H1 (cell line): ENCODE data around the gene FAM149B1. TPM values are rescaled to one million over a fixed set of nuclear protein-coding genes. Genes with fewer than 3 reads are reported as not detected.

ENCODE experiments used
- CTCF ChIA-PET: fragments of 300-600 bp; sonication (Branson Sonifier 250); formaldehyde crosslinking; loops from one replicate; lab custom pipeline; 2021; ENCODE audit not compliant: partially characterized antibody; lab: Charles Lee
- POLR2A ChIA-PET: fragments of 300-600 bp; sonication (Branson Sonifier 250); formaldehyde crosslinking; loops from one replicate; lab custom pipeline; 2021; ENCODE audit warnings: inconsistent platforms; ENCODE audit not compliant: partially characterized antibody; lab: Charles Lee
- DNase-seq, 2 experiments: peaks; one replicate each; pipeline versions ENCODE4 v3.0.0 to v3.0.0-alpha.2; 2010 to 2022; ENCODE audit warnings: low spot score in 2 of 2, low read depth in 1 of 2, mixed read lengths in 1 of 2
- FAIRE-seq: peaks from 2 replicates; lab custom pipeline; 2011; peaks lifted over from hg19 to GRCh38; lab: Jason Lieb, UNC
- H2AFZ ChIP-seq: 2 replicates; pipeline ENCODE4 v1.8.1; 2012; ENCODE audit warnings: low read length, inconsistent platforms
- H2AK5ac ChIP-seq: 2 replicates; pipeline ENCODE4 v1.6.1; 2013; ENCODE audit warnings: low read depth, low read length
- H2BK120ac ChIP-seq: replicated peaks from 2 replicates; pipeline ENCODE3; 2013; ENCODE audit warnings: low read depth, low read length, inconsistent platforms
- H2BK12ac ChIP-seq: 2 replicates; pipeline ENCODE4 v1.6.1; 2013; ENCODE audit warnings: low read depth, low read length
- H2BK15ac ChIP-seq: 2 replicates; pipeline ENCODE4 v1.6.1; 2013; ENCODE audit warnings: low read length
- H2BK20ac ChIP-seq: 2 replicates; pipeline ENCODE4 v1.6.1; 2013; ENCODE audit warnings: low read length
- H2BK5ac ChIP-seq: 2 replicates; pipeline ENCODE4 v1.6.1; 2013; ENCODE audit warnings: low read depth, low read length
- H3K14ac ChIP-seq: 2 replicates; pipeline ENCODE4 v1.6.1; 2013; ENCODE audit warnings: inconsistent platforms; ENCODE audit not compliant: insufficient read length
- H3K18ac ChIP-seq: 2 replicates; pipeline ENCODE4 v1.6.1; 2013; ENCODE audit warnings: low read length; ENCODE audit errors: extremely low read depth
- H3K23ac ChIP-seq: 2 replicates; pipeline ENCODE4 v1.6.1; 2013; ENCODE audit warnings: inconsistent platforms; ENCODE audit not compliant: insufficient read length
- H3K23me2 ChIP-seq: 2 replicates; pipeline ENCODE4 v1.6.1; 2013; ENCODE audit warnings: low read depth, low read length
- H3K27ac ChIP-seq: 2 replicates; pipeline ENCODE4 v1.6.1; 2011; ENCODE audit warnings: low read depth, low read length, inconsistent platforms
- H3K27me3 ChIP-seq, 4 experiments: replicated peaks in 1 of 4; 1 replicate in 1 of 4; 2 replicates in 3 of 4; pipeline versions ENCODE4 v1.6.1 to v1.8.1; 2011 to 2013; ENCODE audit warnings: low read length in 3 of 4, mild to moderate bottlenecking in 3 of 4, inconsistent platforms in 2 of 4, mixed read lengths in 2 of 4, moderate library complexity in 1 of 4; ENCODE audit not compliant: control insufficient read depth in 3 of 4, insufficient read depth in 3 of 4; ENCODE audit errors: extremely low read depth in 1 of 4
- H3K36me3 ChIP-seq, 4 experiments: 2 replicates each; pipeline versions ENCODE4 v1.6.1 to v1.8.1; 2011 to 2013; ENCODE audit warnings: mild to moderate bottlenecking in 4 of 4, low read length in 3 of 4, moderate library complexity in 2 of 4, control low read depth in 1 of 4, inconsistent platforms in 1 of 4; ENCODE audit not compliant: insufficient read depth in 4 of 4, control insufficient read depth in 2 of 4
- H3K4ac ChIP-seq: replicated peaks from 2 replicates; pipeline ENCODE3; 2013; ENCODE audit warnings: low read length, low read depth, mixed read lengths, inconsistent platforms; ENCODE audit not compliant: insufficient read length
- H3K4me1 ChIP-seq, 4 experiments: replicated peaks in 1 of 4; 1 replicate in 1 of 4; 2 replicates in 3 of 4; pipeline versions ENCODE4 v1.6.1 to v1.8.1; 2011 to 2013; ENCODE audit warnings: low read length in 3 of 4, inconsistent platforms in 2 of 4, mixed read lengths in 1 of 4; ENCODE audit not compliant: insufficient read depth in 4 of 4, control insufficient read depth in 3 of 4
- H3K4me2 ChIP-seq, 2 experiments: 2 replicates each; pipeline versions ENCODE4 v1.6.1 to v1.8.1; 2011 to 2013; ENCODE audit warnings: low read depth in 2 of 2, low read length in 2 of 2, control low read depth in 1 of 2, inconsistent platforms in 1 of 2, mild to moderate bottlenecking in 1 of 2; ENCODE audit not compliant: insufficient read depth in 1 of 2
- H3K4me3 ChIP-seq, 4 experiments: fragments of 200-600, 300-600 bp in 1 of 4; sonication (generic), shearing (Covaris generic), sonication (Bioruptor Twin) in 1 of 4; 2 replicates each; pipeline versions ENCODE4 v1.5.1 to v1.8.1; 2011 to 2016; ENCODE audit warnings: low read length in 4 of 4, low read depth in 3 of 4, control low read depth in 2 of 4, inconsistent platforms in 2 of 4, mild to moderate bottlenecking in 2 of 4, mixed read lengths in 1 of 4, moderate library complexity in 1 of 4; ENCODE audit not compliant: insufficient read depth in 2 of 4; ENCODE audit errors: extremely low read depth in 1 of 4
- H3K56ac ChIP-seq: replicated peaks from 2 replicates; pipeline ENCODE3; 2013; ENCODE audit warnings: low read depth, mild to moderate bottlenecking, mixed read lengths, low read length, inconsistent platforms; ENCODE audit not compliant: insufficient read length
- H3K79me1 ChIP-seq: 2 replicates; pipeline ENCODE4 v1.6.1; 2013; ENCODE audit warnings: low read depth, low read length, control low read depth
- H3K79me2 ChIP-seq, 2 experiments: 2 replicates each; pipeline versions ENCODE4 v1.6.1 to v1.8.1; 2012 to 2013; ENCODE audit warnings: low read length in 2 of 2, mild to moderate bottlenecking in 2 of 2, inconsistent platforms in 1 of 2; ENCODE audit not compliant: insufficient read depth in 2 of 2, control insufficient read depth in 1 of 2
- H3K9ac ChIP-seq, 4 experiments: replicated peaks in 1 of 4; 1 replicate in 1 of 4; 2 replicates in 3 of 4; pipeline versions ENCODE4 v1.6.1 to v1.8.1; 2011 to 2013; ENCODE audit warnings: low read depth in 3 of 4, low read length in 3 of 4, control low read depth in 2 of 4, mild to moderate bottlenecking in 2 of 4, moderate library complexity in 2 of 4, inconsistent platforms in 1 of 4; ENCODE audit errors: extremely low read depth in 1 of 4
- H3K9me3 ChIP-seq, 2 experiments: 2 replicates each; pipeline versions ENCODE4 v1.6.1 to v1.8.1; 2012 to 2013; ENCODE audit warnings: mild to moderate bottlenecking in 2 of 2, moderate library complexity in 2 of 2, control low read depth in 1 of 2, inconsistent platforms in 1 of 2, low read depth in 1 of 2, low read length in 1 of 2, mixed read lengths in 1 of 2; ENCODE audit not compliant: insufficient read depth in 2 of 2
- H4K20me1 ChIP-seq, 2 experiments: replicated peaks in 1 of 2; 2 replicates each; pipeline versions ENCODE3 to v1.8.1; 2011 to 2013; ENCODE audit warnings: inconsistent platforms in 2 of 2, low read length in 2 of 2, mild to moderate bottlenecking in 1 of 2; ENCODE audit not compliant: insufficient read depth in 2 of 2, control insufficient read depth in 1 of 2
- H4K5ac ChIP-seq: 2 replicates; pipeline ENCODE4 v1.6.1; 2013; ENCODE audit warnings: low read length, low read depth, mixed read lengths, inconsistent platforms; ENCODE audit not compliant: insufficient read length
- H4K8ac ChIP-seq: 2 replicates; pipeline ENCODE4 v1.8.0; 2013; ENCODE audit warnings: mild to moderate bottlenecking, moderate library complexity, low read length, inconsistent platforms; ENCODE audit not compliant: insufficient read depth; ENCODE audit errors: extremely low read depth
- H4K91ac ChIP-seq: replicated peaks from 2 replicates; pipeline ENCODE3; 2013; ENCODE audit warnings: low read length, mixed read lengths, inconsistent platforms; ENCODE audit not compliant: insufficient read length
- ATF2 ChIP-seq: IDR thresholded peaks from 2 replicates; pipeline ENCODE4 v1.6.1; 2012; ENCODE audit warnings: low read length, inconsistent platforms
- BACH1 ChIP-seq: IDR thresholded peaks from 2 replicates; pipeline ENCODE4 v1.6.1; 2012; ENCODE audit warnings: low read length, improper control_type of control experiment
- KDM5A ChIP-seq: fragments of 200-600 bp; IDR thresholded peaks from 2 replicates; pipeline ENCODE4 v1.7.1; 2012; ENCODE audit warnings: mild to moderate bottlenecking, low read length, inconsistent platforms, mixed read lengths
- MAFK ChIP-seq: IDR thresholded peaks from 2 replicates; pipeline ENCODE4 v1.6.1; 2012; ENCODE audit warnings: low read depth, mild to moderate bottlenecking, improper control_type of control experiment, low read length
- NANOG ChIP-seq: IDR thresholded peaks from 2 replicates; pipeline ENCODE4 v1.6.1; 2011; ENCODE audit warnings: low read length, low read depth, mild to moderate bottlenecking, inconsistent platforms; ENCODE audit not compliant: insufficient read depth, poor library complexity, severe bottlenecking
- POU5F1 ChIP-seq: IDR thresholded peaks from 2 replicates; pipeline ENCODE4 v1.6.1; 2011; ENCODE audit warnings: low read depth, mild to moderate bottlenecking, low read length, moderate library complexity
- RAD21 ChIP-seq, 2 experiments: IDR thresholded peaks in 1 of 2; conservative IDR thresholded peaks in 1 of 2; 2 replicates each; pipeline ENCODE4 v1.6.1; 2011; ENCODE audit warnings: low read depth in 2 of 2, low read length in 2 of 2, improper control_type of control experiment in 1 of 2, inconsistent platforms in 1 of 2, mild to moderate bottlenecking in 1 of 2, moderate library complexity in 1 of 2
- RXRA ChIP-seq: IDR thresholded peaks from 2 replicates; pipeline ENCODE4 v1.6.1; 2011; ENCODE audit warnings: low read depth, mild to moderate bottlenecking, low read length, moderate library complexity; ENCODE audit not compliant: insufficient read depth
- SRF ChIP-seq: IDR thresholded peaks from 2 replicates; pipeline ENCODE4 v1.6.1; 2011; ENCODE audit warnings: mild to moderate bottlenecking, low read depth, low read length, moderate library complexity
- YY1 ChIP-seq: IDR thresholded peaks from 2 replicates; pipeline ENCODE4 v1.6.1; 2011; ENCODE audit warnings: low read depth, mild to moderate bottlenecking, low read length
- polyA plus RNA-seq, 7 experiments: library from polyadenylated mRNA; depleted of rRNA in 3 of 7; stranded (reverse) in 5 of 7; unstranded in 2 of 7; fragments of >200 nt in 5 of 7; fragments of 200-250 nt in 2 of 7; gene quantifications; 1 replicate in 5 of 7; 2 replicates in 1 of 7; 4 replicates in 1 of 7; pipeline versions ENCODE4 v1.2.1 to v1.2.3, GENCODE V29; 2011 to 2013; ENCODE audit warnings: missing spikeins in 2 of 7, mixed read lengths in 2 of 7
- total RNA-seq: library from RNA; stranded (reverse); fragmentation: NEBNext Ultra II Directional; extraction: Animal tissue kit (Norgen Biotek cat#: 25700); gene quantifications from 2 replicates; pipeline ENCODE4 v1.2.1, GENCODE V29; 2021

Gene FAM149B1
- total and polyA plus RNA-seq, 2 of the 8 experiments (the other 6 are each of a cell fraction or from before 2014, with no cell fraction given) = 16.8 to 21.9 TPM

- no peak overlapping the region for H4K8ac ChIP-seq
- CTCF ChIA-PET = no interaction called here
- no peak for FAIRE-seq
- TF ChIP-seq RAD21 (IDR thresholded peaks at IDR 0.05 in 1 of 2, conservative IDR thresholded peaks at IDR 0.05 in 1 of 2; ENCODE audit: low read depth in 2 of 2, low read length in 2 of 2) (no peak), BACH1 (no peak), RXRA (no peak), MAFK (no peak), KDM5A (no peak), YY1 (no peak), NANOG (no peak), ATF2 (no peak), POU5F1 (no peak), SRF (no peak)
Observed at GRCh38 chr10:73225518-73225917, 57.6 kb downstream of the FAM149B1 start.

More at GRCh38 chr10:73225518-73225917, 57.6 kb downstream of the FAM149B1 start:
- H3K27ac ChIP-seq = no peak overlapping the region
- no peak overlapping the region for H3K18ac ChIP-seq
- no peak overlapping the region for H2AFZ ChIP-seq
- no peak overlapping the region for H2BK120ac ChIP-seq
- H3K27me3 ChIP-seq = no peaks in the 10 kb centered on the region
- no peak overlapping the region for H3K23ac ChIP-seq
- H3K36me3 ChIP-seq = no peaks in the 10 kb centered on the region
- no peak overlapping the region for H2AK5ac ChIP-seq
- no peaks in the 10 kb centered on the region for H3K23me2 ChIP-seq
- H3K14ac ChIP-seq = no peak overlapping the region
- no peaks in the 10 kb centered on the region for H3K4me1 ChIP-seq
- H3K4ac ChIP-seq = no peak overlapping the region
- H2BK20ac ChIP-seq = no peak overlapping the region
- no peaks in the 10 kb centered on the region for H3K79me1 ChIP-seq
- no peaks in the 10 kb centered on the region for H3K9me3 ChIP-seq
- no peak overlapping the region for H3K56ac ChIP-seq
- no peak for DNase-seq
- no peak overlapping the region for H3K4me3 ChIP-seq
- H4K20me1 ChIP-seq = peaks cover 0 to 2% of the 10 kb centered on the region in 2 experiments
- H3K79me2 ChIP-seq = no peaks in the 10 kb centered on the region
- H2BK12ac ChIP-seq = no peak overlapping the region
- H3K4me2 ChIP-seq = no peak overlapping the region
- no peak overlapping the region for H2BK15ac ChIP-seq
- POLR2A ChIA-PET = interaction anchor here (1.4 kb wide), 1 partner anchor 13 kb away, joined by 5 read pairs; no protein-coding TSS in a partner anchor
- no peak overlapping the region for H4K91ac ChIP-seq
- no peak overlapping the region for H3K9ac ChIP-seq
- no peak overlapping the region for H4K5ac ChIP-seq
- H2BK5ac ChIP-seq = no peak overlapping the region
